ENCODE results near the gene RASSF5. TPM values are rescaled to one million over a fixed set of nuclear protein-coding genes. Genes with fewer than 3 reads are reported as not detected.
A peak's percentile ranks its signal among the peaks of the same experiment; 100 is the strongest.
"Not testable (repeated sequence)": the region's sequence is repeated elsewhere in the genome, so short reads cannot be mapped to it uniquely, and the experiment has no call there.

RASSF5 gene
- total RNA-seq, 5 donors from 2014 or later (not counting 1 experiment from before 2014, with no cell fraction given) = 174 to 224 (median 204) TPM

DNA sequence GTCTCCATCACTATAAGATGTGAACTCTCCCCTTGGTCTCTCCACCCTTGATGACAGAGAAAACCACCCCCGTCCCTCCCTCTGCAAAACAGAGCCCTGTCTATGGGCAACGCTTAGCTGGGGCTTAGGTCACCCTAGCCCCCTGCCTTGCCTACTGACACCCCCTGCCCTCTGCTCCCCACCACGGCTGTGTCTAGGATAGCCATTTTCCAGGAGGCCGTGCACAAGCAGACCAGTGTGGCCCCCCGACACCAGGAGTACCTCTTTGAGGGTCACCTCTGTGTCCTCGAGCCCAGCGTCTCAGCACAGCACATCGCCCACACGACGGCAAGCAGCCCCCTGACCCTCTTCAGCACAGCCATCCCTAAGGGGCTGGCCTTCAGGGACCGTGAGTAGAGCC is 28.6 kb upstream of the RASSF5 start:
- no peak overlapping the region for H3K27ac Mint-ChIP-seq
- DNase-seq = no peak

GRCh38 chr1:206479183-206480125 is 27.9 kb upstream of the RASSF5 start:
- H3K27ac ChIP-seq (ENCODE audit: low read length) = peak overlapping the region; percentile 16
- ChIA-PET POLR2A (no interaction called here), CTCF (interaction anchor here (0.5 to 1.9 kb wide), 27 partner anchors 9 to 433 kb away, joined by 3 to 17 read pairs (median 4); partner anchors contain the start of genes IKBKE (in 2 of the 2), DYRK3 (in 1 of the 2) and EIF2D (in 1 of the 2))
- H3K4me3 ChIP-seq (ENCODE audit: control insufficient read depth in 1 of 2, extremely low read depth in 1 of 2, low read length in 1 of 2) = no peak overlapping the region
- peak; percentile 34 to 85 (median 61) for DNase-seq
- peaks cover 0 to 18% of the 10 kb centered on the region in 2 experiments for H3K4me1 ChIP-seq (ENCODE audit: control insufficient read depth in 1 of 2, extremely low read depth in 1 of 2, insufficient read depth in 2 of 2, low read length in 2 of 2)
- ATAC-seq (replicated peaks in 1 of 4) = peak; percentile 70 to 81 (median 74)
- Mint-ChIP-seq H3K27ac (peak overlapping the region; percentile 64 to 78), H3K36me3 (peaks cover 45% of the 10 kb centered on the region), H3K9me3 (no peaks in the 10 kb centered on the region), H3K4me1 (peaks cover 9 to 31% (median 14%) of the 10 kb centered on the region in 3 donors), H3K27me3 (no peaks in the 10 kb centered on the region), H3K4me3 (no peak overlapping the region)
- no peaks in the 10 kb centered on the region for H3K27me3 ChIP-seq (replicated peaks in 1 of 2; ENCODE audit: control insufficient read depth in 2 of 2, extremely low read depth in 1 of 2, insufficient read depth in 2 of 2, low read length in 1 of 2)
- H3K9me3 ChIP-seq = no peaks in the 10 kb centered on the region
- WGBS (ENCODE audit: insufficient coverage) = 76% methylated on average over 9 of the region's 14 CpGs
- H3K36me3 ChIP-seq (ENCODE audit: control insufficient read depth in 2 of 2, extremely low read depth in 1 of 2, insufficient read depth in 1 of 2, low read length in 1 of 2) = peaks cover 31 to 89% of the 10 kb centered on the region in 2 donors

More for the DNA sequence above, 28.6 kb upstream of the RASSF5 start:
- H3K9me3 Mint-ChIP-seq = no peaks in the 10 kb centered on the region
- H3K36me3 Mint-ChIP-seq = peaks cover 47% of the 10 kb centered on the region
- Histone ChIP-seq H3K4me1 (ENCODE audit: control insufficient read depth in 1 of 2, extremely low read depth in 1 of 2, insufficient read depth in 2 of 2, low read length in 2 of 2) (peaks cover 0 to 18% of the 10 kb centered on the region in 2 experiments), H3K9me3 (no peaks in the 10 kb centered on the region), H3K36me3 (ENCODE audit: control insufficient read depth in 2 of 2, extremely low read depth in 1 of 2, insufficient read depth in 1 of 2, low read length in 1 of 2) (peaks cover 27 to 89% of the 10 kb centered on the region in 2 donors), H3K27ac (ENCODE audit: low read length) (no peak overlapping the region), H3K4me3 (ENCODE audit: control insufficient read depth in 1 of 2, extremely low read depth in 1 of 2, low read length in 1 of 2) (no peak overlapping the region), H3K27me3 (replicated peaks in 1 of 2; ENCODE audit: control insufficient read depth in 2 of 2, extremely low read depth in 1 of 2, insufficient read depth in 2 of 2, low read length in 1 of 2) (no peaks in the 10 kb centered on the region)
- WGBS (ENCODE audit: insufficient coverage) = 94% methylated on average over 10 of the region's 11 CpGs
- ATAC-seq (replicated peaks in 1 of 4) = no peak
- no peak overlapping the region for H3K4me3 Mint-ChIP-seq
- ChIA-PET POLR2A (no interaction called here), CTCF (interaction anchor here (0.7 to 1.9 kb wide), 16 partner anchors 9 to 191 kb away, joined by 3 to 17 read pairs (median 5); partner anchors contain the start of genes DYRK3 (in 1 of the 2), EIF2D (in 1 of the 2) and IKBKE (in 1 of the 2))
- H3K4me1 Mint-ChIP-seq = peaks cover 9 to 36% (median 20%) of the 10 kb centered on the region in 3 donors
- H3K27me3 Mint-ChIP-seq = no peaks in the 10 kb centered on the region

GRCh38 chr1:206480211-206480610 is 27.1 kb upstream of the RASSF5 start:
- POLR2A ChIA-PET = no interaction called here
- Histone ChIP-seq H3K27ac (ENCODE audit: low read length) (no peak overlapping the region), H3K4me1 (ENCODE audit: control insufficient read depth in 1 of 2, extremely low read depth in 1 of 2, insufficient read depth in 2 of 2, low read length in 2 of 2) (peaks cover 0 to 18% of the 10 kb centered on the region in 2 experiments), H3K9me3 (no peaks in the 10 kb centered on the region), H3K4me3 (ENCODE audit: control insufficient read depth in 1 of 2, extremely low read depth in 1 of 2, low read length in 1 of 2) (no peak overlapping the region), H3K36me3 (ENCODE audit: control insufficient read depth in 2 of 2, extremely low read depth in 1 of 2, insufficient read depth in 1 of 2, low read length in 1 of 2) (peaks cover 28 to 90% of the 10 kb centered on the region in 2 donors), H3K27me3 (replicated peaks in 1 of 2; ENCODE audit: control insufficient read depth in 2 of 2, extremely low read depth in 1 of 2, insufficient read depth in 2 of 2, low read length in 1 of 2) (no peaks in the 10 kb centered on the region)
- H3K36me3 Mint-ChIP-seq = peaks cover 44% of the 10 kb centered on the region
- ATAC-seq (replicated peaks in 1 of 4) (no peak), DNase-seq (no peak)
- H3K4me3 Mint-ChIP-seq = no peak overlapping the region
- CTCF ChIA-PET = interaction anchor here (0.6 to 1.9 kb wide), 12 partner anchors 10 to 184 kb away, joined by 3 to 17 read pairs (median 5); partner anchors contain the start of genes IKBKE (in 2 of the 2) and EIF2D (in 1 of the 2)
- no peak overlapping the region for H3K27ac Mint-ChIP-seq
- peaks cover 9 to 27% (median 14%) of the 10 kb centered on the region in 3 donors for H3K4me1 Mint-ChIP-seq
- WGBS (ENCODE audit: insufficient coverage) = 90% methylated on average over 6 of the region's 8 CpGs
- H3K27me3 Mint-ChIP-seq = no peaks in the 10 kb centered on the region
- H3K9me3 Mint-ChIP-seq = no peaks in the 10 kb centered on the region

- Mint-ChIP-seq H3K9me3 (no peaks in the 10 kb centered on the region), H3K4me1 (peaks cover 9 to 18% (median 13%) of the 10 kb centered on the region in 3 donors), H3K4me3 (no peak overlapping the region), H3K27me3 (no peaks in the 10 kb centered on the region), H3K27ac (no peak overlapping the region), H3K36me3 (peaks cover 40% of the 10 kb centered on the region)
- no peak for ATAC-seq (replicated peaks in 1 of 4)
- ChIA-PET CTCF (interaction anchor here in 1 of 2 donors (1.0 kb wide), 1 partner anchor 181 kb away, joined by 3 read pairs; no protein-coding TSS in a partner anchor), POLR2A (no interaction called here)
- peaks cover 34 to 91% of the 10 kb centered on the region in 2 donors for H3K36me3 ChIP-seq (ENCODE audit: control insufficient read depth in 2 of 2, extremely low read depth in 1 of 2, insufficient read depth in 1 of 2, low read length in 1 of 2)
- 94% methylated on average over 2 of the region's 2 CpGs for WGBS (ENCODE audit: insufficient coverage)
- peaks cover 0 to 18% of the 10 kb centered on the region in 2 experiments for H3K4me1 ChIP-seq (ENCODE audit: control insufficient read depth in 1 of 2, extremely low read depth in 1 of 2, insufficient read depth in 2 of 2, low read length in 2 of 2)
- no peak overlapping the region for H3K4me3 ChIP-seq (ENCODE audit: control insufficient read depth in 1 of 2, extremely low read depth in 1 of 2, low read length in 1 of 2)
- H3K9me3 ChIP-seq = no peaks in the 10 kb centered on the region
- no peak for DNase-seq
- no peak overlapping the region for H3K27ac ChIP-seq (ENCODE audit: low read length)
- H3K27me3 ChIP-seq (replicated peaks in 1 of 2; ENCODE audit: control insufficient read depth in 2 of 2, extremely low read depth in 1 of 2, insufficient read depth in 2 of 2, low read length in 1 of 2) = no peaks in the 10 kb centered on the region
Measured at GRCh38 chr1:206482611-206483010, 24.7 kb upstream of the RASSF5 start.

- H3K9me3 ChIP-seq; H3K27me3 ChIP-seq (replicated peaks in 1 of 2; ENCODE audit: control insufficient read depth in 2 of 2, extremely low read depth in 1 of 2, insufficient read depth in 2 of 2, low read length in 1 of 2); H3K27ac Mint-ChIP-seq; H3K27ac ChIP-seq (ENCODE audit: low read length); H3K4me3 ChIP-seq (ENCODE audit: control insufficient read depth in 1 of 2, extremely low read depth in 1 of 2, low read length in 1 of 2); DNase-seq; H3K27me3 Mint-ChIP-seq; H3K4me3 Mint-ChIP-seq; H3K4me1 Mint-ChIP-seq; ATAC-seq (replicated peaks in 1 of 4); POLR2A ChIA-PET; H3K9me3 Mint-ChIP-seq: not testable (repeated sequence)
- peaks cover 0 to 14% of the 10 kb centered on the region in 2 experiments for H3K4me1 ChIP-seq (ENCODE audit: control insufficient read depth in 1 of 2, extremely low read depth in 1 of 2, insufficient read depth in 2 of 2, low read length in 2 of 2)
- peaks cover 29 to 89% of the 10 kb centered on the region in 2 donors for H3K36me3 ChIP-seq (ENCODE audit: control insufficient read depth in 2 of 2, extremely low read depth in 1 of 2, insufficient read depth in 1 of 2, low read length in 1 of 2)
- CTCF ChIA-PET = interaction anchor here in 1 of 2 donors (0.9 kb wide), 1 partner anchor 514 kb away, joined by 3 read pairs; no protein-coding TSS in a partner anchor
- peaks cover 47% of the 10 kb centered on the region for H3K36me3 Mint-ChIP-seq
- no CpG with 5 or more reads among the region's 1 CpG for WGBS (ENCODE audit: insufficient coverage)
Measured at GRCh38 chr1:206483864-206484263, 23.5 kb upstream of the RASSF5 start.

DNA sequence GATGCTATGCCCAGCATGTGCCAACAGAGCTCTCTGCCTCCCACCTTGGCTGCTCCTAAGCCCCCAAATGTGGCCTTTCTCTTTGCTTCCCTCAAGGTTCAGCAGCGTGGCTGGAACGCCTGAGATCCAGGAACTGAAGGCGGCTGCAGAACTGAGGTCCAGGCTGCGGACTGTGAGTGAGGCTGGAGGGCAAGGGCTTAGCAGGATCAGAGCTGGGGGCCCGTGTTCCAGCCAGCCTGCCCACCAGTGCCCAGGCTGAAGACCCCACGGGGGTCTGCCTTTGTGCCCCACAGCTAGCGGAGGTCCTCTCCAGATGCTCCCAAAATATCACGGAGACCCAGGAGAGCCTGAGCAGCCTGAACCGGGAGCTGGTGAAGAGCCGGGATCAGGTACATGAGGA is 22.4 kb upstream of the RASSF5 start:
- H3K36me3 ChIP-seq (ENCODE audit: control insufficient read depth in 2 of 2, extremely low read depth in 1 of 2, insufficient read depth in 1 of 2, low read length in 1 of 2) = peaks cover 29 to 85% of the 10 kb centered on the region in 2 donors
- H3K27me3 ChIP-seq (replicated peaks in 1 of 2; ENCODE audit: control insufficient read depth in 2 of 2, extremely low read depth in 1 of 2, insufficient read depth in 2 of 2, low read length in 1 of 2) = no peaks in the 10 kb centered on the region
- Mint-ChIP-seq H3K36me3 (peaks cover 43% of the 10 kb centered on the region), H3K9me3 (no peaks in the 10 kb centered on the region), H3K27ac (no peak overlapping the region), H3K27me3 (no peaks in the 10 kb centered on the region), H3K4me3 (no peak overlapping the region), H3K4me1 (no peaks in the 10 kb centered on the region)
- 97% methylated on average over 8 of the region's 10 CpGs for WGBS (ENCODE audit: insufficient coverage)
- ATAC-seq (replicated peaks in 1 of 4) (no peak), DNase-seq (no peak)
- CTCF ChIA-PET = interaction anchor here in 1 of 2 donors (1.2 kb wide), 1 partner anchor 143 kb away, joined by 6 read pairs; no protein-coding TSS in a partner anchor
- no peak overlapping the region for H3K4me3 ChIP-seq (ENCODE audit: control insufficient read depth in 1 of 2, extremely low read depth in 1 of 2, low read length in 1 of 2)
- no peaks in the 10 kb centered on the region for H3K9me3 ChIP-seq
- POLR2A ChIA-PET = no interaction called here
- H3K4me1 ChIP-seq (ENCODE audit: control insufficient read depth in 1 of 2, extremely low read depth in 1 of 2, insufficient read depth in 2 of 2, low read length in 2 of 2) = peaks cover 0 to 5% of the 10 kb centered on the region in 2 experiments
- no peak overlapping the region for H3K27ac ChIP-seq (ENCODE audit: low read length)

Data from T-cell (primary cell).